BLaER1 treated with 17β-estradiol and CSF1 and Interleukin-3, amounts not matched to agents 10 nM and 100 nM (cell line): ENCODE data around the gene ADAMTS16.

Experiments
- H3K27ac ChIP-seq, 11 experiments: shearing (Covaris generic); formaldehyde crosslinking; 2 replicates each; pipeline ENCODE4 v1.8.1; 2022
- H3K27me3 ChIP-seq, 11 experiments: shearing (Covaris generic); formaldehyde crosslinking; 2 replicates each; pipeline ENCODE4 v1.8.1; 2022
- H3K36me3 ChIP-seq, 11 experiments: shearing (Covaris generic); formaldehyde crosslinking; 2 replicates each; pipeline ENCODE4 v1.8.1; 2022
- H3K4me1 ChIP-seq, 10 experiments: shearing (Covaris generic); formaldehyde crosslinking; 2 replicates each; pipeline ENCODE4 v1.8.1; 2022
- H3K4me2 ChIP-seq, 11 experiments: shearing (Covaris generic); formaldehyde crosslinking; 2 replicates each; pipeline ENCODE4 v1.8.1; 2022
- H3K4me3 ChIP-seq, 10 experiments: shearing (Covaris generic); formaldehyde crosslinking; 2 replicates each; pipeline ENCODE4 v1.8.1; 2022
- H3K9ac ChIP-seq, 11 experiments: shearing (Covaris generic); formaldehyde crosslinking; 2 replicates each; pipeline ENCODE4 v1.8.1; 2022
- H3K9me3 ChIP-seq, 11 experiments: shearing (Covaris generic); formaldehyde crosslinking; replicated peaks in 1 of 11; 2 replicates each; pipeline ENCODE4 v1.8.1; 2022
- H4K20me1 ChIP-seq, 11 experiments: shearing (Covaris generic); formaldehyde crosslinking; 2 replicates each; pipeline ENCODE4 v1.8.1; 2022
- Cebpa-rat ChIP-seq, 11 experiments: shearing (Covaris generic); IDR thresholded peaks; 2 replicates each; pipeline ENCODE4 v1.8.1; 2022

ADAMTS16 gene, protein sequence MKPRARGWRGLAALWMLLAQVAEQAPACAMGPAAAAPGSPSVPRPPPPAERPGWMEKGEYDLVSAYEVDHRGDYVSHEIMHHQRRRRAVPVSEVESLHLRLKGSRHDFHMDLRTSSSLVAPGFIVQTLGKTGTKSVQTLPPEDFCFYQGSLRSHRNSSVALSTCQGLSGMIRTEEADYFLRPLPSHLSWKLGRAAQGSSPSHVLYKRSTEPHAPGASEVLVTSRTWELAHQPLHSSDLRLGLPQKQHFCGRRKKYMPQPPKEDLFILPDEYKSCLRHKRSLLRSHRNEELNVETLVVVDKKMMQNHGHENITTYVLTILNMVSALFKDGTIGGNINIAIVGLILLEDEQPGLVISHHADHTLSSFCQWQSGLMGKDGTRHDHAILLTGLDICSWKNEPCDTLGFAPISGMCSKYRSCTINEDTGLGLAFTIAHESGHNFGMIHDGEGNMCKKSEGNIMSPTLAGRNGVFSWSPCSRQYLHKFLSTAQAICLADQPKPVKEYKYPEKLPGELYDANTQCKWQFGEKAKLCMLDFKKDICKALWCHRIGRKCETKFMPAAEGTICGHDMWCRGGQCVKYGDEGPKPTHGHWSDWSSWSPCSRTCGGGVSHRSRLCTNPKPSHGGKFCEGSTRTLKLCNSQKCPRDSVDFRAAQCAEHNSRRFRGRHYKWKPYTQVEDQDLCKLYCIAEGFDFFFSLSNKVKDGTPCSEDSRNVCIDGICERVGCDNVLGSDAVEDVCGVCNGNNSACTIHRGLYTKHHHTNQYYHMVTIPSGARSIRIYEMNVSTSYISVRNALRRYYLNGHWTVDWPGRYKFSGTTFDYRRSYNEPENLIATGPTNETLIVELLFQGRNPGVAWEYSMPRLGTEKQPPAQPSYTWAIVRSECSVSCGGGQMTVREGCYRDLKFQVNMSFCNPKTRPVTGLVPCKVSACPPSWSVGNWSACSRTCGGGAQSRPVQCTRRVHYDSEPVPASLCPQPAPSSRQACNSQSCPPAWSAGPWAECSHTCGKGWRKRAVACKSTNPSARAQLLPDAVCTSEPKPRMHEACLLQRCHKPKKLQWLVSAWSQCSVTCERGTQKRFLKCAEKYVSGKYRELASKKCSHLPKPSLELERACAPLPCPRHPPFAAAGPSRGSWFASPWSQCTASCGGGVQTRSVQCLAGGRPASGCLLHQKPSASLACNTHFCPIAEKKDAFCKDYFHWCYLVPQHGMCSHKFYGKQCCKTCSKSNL

DNA sequence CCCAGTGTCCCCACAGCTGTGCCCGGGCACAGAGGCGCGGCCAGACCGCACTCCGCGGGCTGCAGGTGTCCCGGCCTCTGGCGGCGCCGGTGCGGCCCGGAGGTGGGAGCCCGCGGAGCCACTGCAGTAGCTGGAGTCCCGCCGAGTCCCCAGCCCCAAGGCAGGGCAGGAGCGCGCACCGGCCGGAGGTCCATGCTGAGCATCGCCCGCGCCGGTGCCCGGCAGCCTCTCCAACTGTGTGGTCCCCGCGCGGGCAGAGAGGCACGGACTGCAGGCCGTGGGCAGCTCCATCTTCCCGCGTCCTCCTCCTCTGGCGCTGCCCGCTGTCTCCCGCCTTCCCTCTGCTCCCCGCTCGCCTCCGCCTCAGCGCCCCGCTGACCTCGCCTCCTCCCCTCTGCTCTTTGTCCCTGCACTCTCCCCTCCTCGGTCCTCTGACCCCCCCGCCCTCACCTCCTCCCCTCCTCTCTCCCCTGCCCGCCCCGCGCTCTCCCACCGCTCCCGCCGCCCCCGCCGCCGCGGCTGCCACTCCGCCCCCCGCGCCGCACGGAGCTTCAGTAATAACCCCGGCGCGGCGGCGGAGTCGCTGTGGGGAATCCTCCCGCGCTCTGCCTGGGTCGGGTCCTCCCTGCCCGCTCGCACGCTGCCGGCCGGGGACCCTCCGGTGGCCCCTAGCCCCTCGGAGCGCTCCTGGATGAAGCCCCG, at the start of gene ADAMTS16:
TSS of gene ADAMTS16 (plus strand) at position 554 of the 702 bp plus-strand sequence. CDS start at position 692, 138 bp downstream.
- H3K9ac ChIP-seq: no peak within 1 kb of the TSS

DNA sequence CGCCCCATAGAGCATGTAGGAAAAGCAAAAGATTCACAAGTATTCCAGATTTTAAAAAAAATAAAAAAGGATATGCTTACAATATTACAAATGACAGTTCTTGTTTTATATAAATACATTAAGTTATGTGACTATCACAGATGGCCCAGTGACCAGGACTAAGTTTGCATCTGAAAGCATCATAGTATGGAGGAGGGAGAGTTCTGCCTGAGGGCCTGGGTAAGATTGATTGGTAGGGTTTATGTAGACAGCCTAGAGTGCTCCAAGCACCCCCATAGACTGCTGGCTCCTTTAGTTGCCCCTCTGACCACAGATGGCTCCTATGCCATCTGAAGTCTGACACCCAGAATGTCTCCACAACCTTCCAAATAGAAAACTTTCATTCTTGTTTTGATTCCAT, 48.0 kb upstream of the ADAMTS16 start:
- no peak overlapping the region for H3K4me3 ChIP-seq
- no peaks in the 10 kb centered on the region for H4K20me1 ChIP-seq
- no peak overlapping the region for H3K27ac ChIP-seq
- no peaks in the 10 kb centered on the region for H3K9me3 ChIP-seq
- TF ChIP-seq Cebpa-rat (IDR thresholded peaks at IDR 0.05): no peak
- H3K9ac ChIP-seq: no peak overlapping the region
- H3K4me1 ChIP-seq: peaks cover 0 to 7% (median 0%) of the 10 kb centered on the region in 10 experiments; a peak in 2 of 20 replicates
- H3K36me3 ChIP-seq: no peaks in the 10 kb centered on the region
- no peaks in the 10 kb centered on the region for H3K27me3 ChIP-seq
- no peak overlapping the region for H3K4me2 ChIP-seq

More for the DNA sequence above, at the start of gene ADAMTS16:
- no peak for TF ChIP-seq Cebpa-rat (IDR thresholded peaks at IDR 0.05)
- peaks cover 0 to 5% (median 0%) of the 10 kb centered on the region in 11 experiments; a peak in 4 of 22 replicates for H3K27me3 ChIP-seq
- no peak within 1 kb of the TSS for H3K27ac ChIP-seq
- peaks cover 10 to 19% (median 16%) of the 10 kb centered on the region in 11 experiments; a peak in 21 of 22 replicates for H3K9me3 ChIP-seq
- no peak within 1 kb of the TSS for H3K4me2 ChIP-seq
- H3K4me3 ChIP-seq: no peak within 1 kb of the TSS
- peaks cover 0 to 3% (median 0%) of the 10 kb centered on the region in 10 experiments; a peak in 2 of 20 replicates for H3K4me1 ChIP-seq
- H3K36me3 ChIP-seq: no peaks in the 10 kb centered on the region
- no peaks in the 10 kb centered on the region for H4K20me1 ChIP-seq

DNA sequence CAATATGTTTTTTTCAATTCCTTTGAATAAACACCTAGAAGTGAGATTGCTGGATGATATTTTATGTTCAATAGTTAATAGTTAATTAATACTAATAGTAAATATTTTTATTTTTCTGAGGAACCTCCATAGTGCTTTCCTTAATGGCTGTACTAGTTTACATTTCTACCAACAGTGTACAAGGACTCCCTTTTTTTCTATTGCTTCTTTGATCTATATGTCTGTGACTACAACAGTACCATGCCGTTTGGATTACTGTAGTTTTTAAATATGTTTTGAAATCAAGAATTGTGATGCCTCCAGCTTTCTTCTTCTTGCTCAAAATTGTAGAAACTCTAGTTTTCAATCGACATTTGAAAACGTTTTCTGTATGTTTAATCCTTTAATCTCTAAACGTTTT, 39.5 kb upstream of the ADAMTS16 start:
- Histone ChIP-seq H3K4me3 (no peak overlapping the region), H3K9me3 (0 out of 22 replicates have a peak, but pooled peaks cover 0 to 4% (median 0%) of the 10 kb centered on the region in 11 experiments), H3K9ac (no peak overlapping the region), H3K4me2 (no peak overlapping the region), H4K20me1 (no peaks in the 10 kb centered on the region), H3K27me3 (no peaks in the 10 kb centered on the region), H3K36me3 (no peaks in the 10 kb centered on the region), H3K27ac (no peak overlapping the region), H3K4me1 (no peaks in the 10 kb centered on the region)
- TF ChIP-seq Cebpa-rat (IDR thresholded peaks at IDR 0.05): no peak

DNA sequence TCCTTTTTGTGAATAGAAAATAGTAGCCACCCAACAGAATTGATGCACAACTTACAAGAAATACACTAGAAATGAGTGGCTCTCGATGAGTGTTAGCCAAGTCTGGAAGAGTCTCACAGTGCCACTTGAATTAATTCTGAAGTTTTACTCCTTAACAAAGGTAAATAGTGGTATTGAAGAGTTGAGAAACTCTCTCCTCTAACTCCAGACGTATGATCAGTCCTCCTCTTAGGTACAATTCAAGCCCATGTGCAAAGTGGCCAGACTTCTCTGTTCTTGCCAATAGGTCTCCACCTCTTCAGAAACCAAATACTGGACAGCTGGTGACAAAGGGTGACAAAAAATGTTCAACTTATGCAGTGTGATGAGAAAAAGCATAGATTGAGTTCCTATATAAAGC, 38.5 kb upstream of the ADAMTS16 start:
- Histone ChIP-seq H3K4me2 (no peak overlapping the region), H3K9ac (no peak overlapping the region), H4K20me1 (no peaks in the 10 kb centered on the region), H3K4me3 (no peak overlapping the region), H3K36me3 (no peaks in the 10 kb centered on the region), H3K9me3 (0 out of 22 replicates have a peak, but pooled peaks cover 0 to 4% (median 0%) of the 10 kb centered on the region in 11 experiments), H3K4me1 (no peaks in the 10 kb centered on the region), H3K27me3 (no peaks in the 10 kb centered on the region), H3K27ac (no peak overlapping the region)
- no peak for TF ChIP-seq Cebpa-rat (IDR thresholded peaks at IDR 0.05)

DNA sequence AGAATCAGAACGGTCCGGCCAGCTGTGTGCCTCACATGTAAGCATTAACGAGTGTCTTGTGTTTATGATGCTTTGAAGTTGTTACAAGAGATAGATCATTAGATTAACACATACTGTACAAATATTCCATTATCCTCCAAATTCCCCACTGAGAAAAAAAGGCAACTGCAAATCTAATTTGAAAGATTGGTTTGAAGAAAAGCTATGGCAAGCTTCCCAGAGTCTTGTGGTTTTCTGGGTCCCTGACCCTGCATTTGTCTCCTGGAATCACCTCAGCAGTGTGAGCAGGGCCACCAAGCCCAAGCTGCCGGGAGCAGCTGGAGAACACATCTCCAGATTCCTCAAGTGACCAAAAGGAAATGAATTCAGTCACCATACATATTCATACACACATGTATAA, 36.9 kb upstream of the ADAMTS16 start:
- H3K9me3 ChIP-seq: 0 out of 22 replicates have a peak, but pooled peaks cover 0 to 4% (median 0%) of the 10 kb centered on the region in 11 experiments
- H3K4me1 ChIP-seq: no peaks in the 10 kb centered on the region
- no peak overlapping the region for H3K27ac ChIP-seq
- no peaks in the 10 kb centered on the region for H3K36me3 ChIP-seq
- no peak for TF ChIP-seq Cebpa-rat (IDR thresholded peaks at IDR 0.05)
- no peaks in the 10 kb centered on the region for H3K27me3 ChIP-seq
- no peak overlapping the region for H3K4me2 ChIP-seq
- no peak overlapping the region for H3K4me3 ChIP-seq
- H3K9ac ChIP-seq: no peak overlapping the region
- no peaks in the 10 kb centered on the region for H4K20me1 ChIP-seq

DNA sequence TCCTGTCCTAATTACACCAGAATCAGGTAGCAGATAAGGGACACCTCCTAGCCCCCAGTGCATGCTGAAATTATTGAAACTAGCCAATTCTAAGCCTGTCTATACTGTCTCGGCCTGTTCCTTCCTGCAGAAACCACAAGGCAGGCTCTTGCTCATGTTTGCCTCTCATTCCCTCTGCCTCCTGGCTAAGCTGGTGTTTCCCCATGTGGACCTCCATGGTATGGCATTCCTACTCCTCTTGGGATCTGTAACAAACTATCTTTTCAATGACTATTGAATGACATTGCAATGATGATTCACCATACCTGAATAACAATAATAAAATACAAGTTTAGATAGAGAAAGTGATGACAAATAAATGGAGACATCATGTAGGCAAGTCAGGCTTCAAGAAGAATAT, 35.6 kb upstream of the ADAMTS16 start:
- no peak overlapping the region for H3K9ac ChIP-seq
- H3K4me3 ChIP-seq: no peak overlapping the region
- no peak overlapping the region for H3K27ac ChIP-seq
- H3K4me2 ChIP-seq: no peak overlapping the region
- H3K36me3 ChIP-seq: no peaks in the 10 kb centered on the region
- H3K9me3 ChIP-seq: 0 out of 22 replicates have a peak, but pooled peaks cover 0 to 4% (median 0%) of the 10 kb centered on the region in 11 experiments
- H3K27me3 ChIP-seq: no peaks in the 10 kb centered on the region
- no peaks in the 10 kb centered on the region for H3K4me1 ChIP-seq
- H4K20me1 ChIP-seq: no peaks in the 10 kb centered on the region
- no peak for TF ChIP-seq Cebpa-rat (IDR thresholded peaks at IDR 0.05)

DNA sequence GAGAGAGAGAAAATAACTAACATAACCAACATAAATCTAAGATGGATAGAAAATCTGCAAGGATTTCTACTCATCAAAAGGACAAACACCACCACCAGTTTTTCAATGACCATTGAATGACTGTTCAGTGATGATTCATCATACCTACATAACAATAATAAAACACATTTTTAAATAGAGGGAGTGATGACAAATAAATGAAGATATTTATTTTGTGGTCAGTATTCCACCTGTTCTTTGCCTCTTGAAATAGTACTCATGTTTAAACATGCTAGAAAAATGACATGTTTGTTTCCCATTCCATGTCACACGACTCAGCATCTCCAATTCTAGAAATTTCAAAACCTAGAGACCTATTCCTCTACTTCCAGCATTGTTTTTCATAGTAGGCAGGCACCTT, 34.6 kb upstream of the ADAMTS16 start:
- no peak for TF ChIP-seq Cebpa-rat (IDR thresholded peaks at IDR 0.05)
- Histone ChIP-seq H4K20me1 (no peaks in the 10 kb centered on the region), H3K4me2 (no peak overlapping the region), H3K4me3 (no peak overlapping the region), H3K9me3 (0 out of 22 replicates have a peak, but pooled peaks cover 0 to 4% (median 0%) of the 10 kb centered on the region in 11 experiments), H3K9ac (no peak overlapping the region), H3K27ac (no peak overlapping the region), H3K4me1 (no peaks in the 10 kb centered on the region), H3K27me3 (no peaks in the 10 kb centered on the region), H3K36me3 (no peaks in the 10 kb centered on the region)

DNA sequence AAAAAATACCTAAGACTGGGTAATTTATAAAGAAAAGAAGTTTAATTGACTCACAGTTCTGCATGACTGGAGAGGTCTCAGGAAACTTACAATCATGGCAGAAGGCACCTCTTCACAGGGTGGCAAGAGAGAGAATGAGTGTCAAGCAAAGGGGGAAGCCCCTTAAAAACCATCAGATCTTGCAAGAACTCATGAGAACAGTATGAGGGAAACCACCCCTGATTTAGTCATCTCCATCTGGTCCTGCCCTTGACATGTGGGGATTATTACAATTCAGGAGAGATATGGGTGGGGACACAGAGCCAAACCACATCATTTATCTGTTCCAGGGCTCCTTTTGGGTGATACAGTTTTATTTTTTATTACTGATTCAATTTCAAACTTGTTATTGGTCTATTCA, 23.2 kb upstream of the ADAMTS16 start:
- Histone ChIP-seq H3K9ac (no peak overlapping the region), H3K36me3 (no peaks in the 10 kb centered on the region), H3K9me3 (peaks cover 17 to 48% (median 34%) of the 10 kb centered on the region in 11 experiments), H3K4me3 (no peak overlapping the region), H3K27ac (no peak overlapping the region), H3K4me1 (peaks cover 0 to 26% (median 0%) of the 10 kb centered on the region in 10 experiments; a peak in 4 of 20 replicates), H3K4me2 (peak overlapping the region in 1 of 11 experiments; percentile 20; a peak in 3 of 22 replicates), H4K20me1 (no peaks in the 10 kb centered on the region), H3K27me3 (peaks cover 0 to 7% (median 0%) of the 10 kb centered on the region in 11 experiments; a peak in 2 of 22 replicates)
- no peak for TF ChIP-seq Cebpa-rat (IDR thresholded peaks at IDR 0.05)
